H4 (cell line): ENCODE measurements around the gene COBLL1. TPM values are rescaled to one million over a fixed set of nuclear protein-coding genes. Genes with fewer than 3 reads are reported as not detected.

Experiments
- DNase-seq: peaks from one replicate; pipeline ENCODE4 v3.0.0-alpha.2; 2015; ENCODE audit warnings: low spot score
- total RNA-seq: library from RNA; depleted of rRNA; stranded (reverse); fragments of >200 nt; shearing (Covaris generic); gene quantifications from 2 replicates; pipeline ENCODE4 v1.2.3, GENCODE V29; 2014

COBLL1 gene
- total RNA-seq, 1 experiment from 2014 or later, result 15.8 TPM

DNA sequence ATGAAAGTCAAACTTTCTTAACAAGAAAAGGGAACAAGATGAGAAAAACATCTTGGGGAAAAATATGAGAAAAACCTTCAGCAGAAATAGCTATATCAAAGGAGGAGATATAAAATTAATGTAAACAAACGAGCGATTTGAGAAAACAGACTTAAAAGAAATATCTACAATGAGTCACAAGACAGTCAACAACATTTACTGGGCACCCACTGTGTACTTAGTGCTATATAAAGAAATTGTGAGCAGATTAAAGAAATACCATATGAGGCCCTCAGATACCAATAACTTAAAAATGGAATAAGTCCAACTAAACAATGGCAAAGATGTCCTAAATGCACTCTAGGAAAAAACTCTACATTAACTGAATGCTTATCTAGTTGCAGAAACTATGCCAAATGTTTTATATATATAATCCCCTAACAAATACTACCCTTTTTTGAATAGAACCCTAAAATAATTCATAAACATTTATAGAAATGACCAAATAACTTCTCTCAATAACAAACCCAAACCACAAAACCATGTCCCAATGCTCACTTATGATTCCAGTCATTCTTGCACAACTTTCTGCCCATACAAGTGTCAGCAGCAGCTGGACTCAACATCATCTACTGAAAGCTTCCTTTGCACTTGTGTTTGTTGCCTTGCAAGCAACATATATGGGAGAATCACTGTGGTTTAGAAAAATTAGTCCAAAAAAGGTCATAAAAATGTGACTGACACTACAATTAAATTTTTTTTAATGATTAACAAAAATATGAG, 83.5 kb downstream of the COBLL1 start:
- peak; percentile 54 for DNase-seq

DNA sequence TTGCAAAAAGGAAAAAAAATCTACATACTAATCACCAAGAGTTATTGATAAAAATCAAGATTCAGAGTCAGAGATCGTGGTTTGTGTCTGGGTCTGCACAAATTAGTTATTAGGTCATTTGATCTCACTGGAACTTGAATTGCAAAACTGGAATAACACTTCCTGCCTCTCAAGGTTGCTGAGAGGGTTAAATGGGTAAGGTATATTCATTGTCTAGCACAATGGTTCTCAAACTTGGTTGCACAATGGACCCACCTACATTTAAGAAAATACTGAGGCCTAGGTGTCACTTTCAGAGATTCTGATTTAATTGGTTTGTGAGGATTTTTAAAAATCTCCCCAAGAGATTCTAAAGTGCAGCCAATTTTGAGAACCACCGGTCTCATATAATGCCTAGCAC, 84.8 kb downstream of the COBLL1 start:
- no peak for DNase-seq

DNA sequence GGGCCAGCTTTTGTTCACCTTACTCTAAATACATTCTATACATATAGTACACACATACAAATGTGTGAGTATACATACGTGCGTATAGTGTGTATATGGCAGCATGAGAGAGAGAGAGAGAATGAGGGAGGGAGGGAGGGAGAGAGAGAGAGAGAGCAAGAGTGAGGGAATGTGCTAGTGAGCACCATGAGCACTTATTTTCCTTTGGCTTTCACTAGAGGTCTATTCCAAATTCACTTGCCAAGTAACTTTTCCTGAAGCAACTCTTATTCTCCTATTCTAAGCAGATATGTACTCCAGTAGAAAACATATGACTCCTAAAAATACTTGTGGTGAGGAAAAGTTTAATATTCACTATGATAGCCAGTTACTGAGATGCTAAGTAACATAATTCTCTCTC, 85.7 kb downstream of the COBLL1 start:
- DNase-seq, result no peak

DNA sequence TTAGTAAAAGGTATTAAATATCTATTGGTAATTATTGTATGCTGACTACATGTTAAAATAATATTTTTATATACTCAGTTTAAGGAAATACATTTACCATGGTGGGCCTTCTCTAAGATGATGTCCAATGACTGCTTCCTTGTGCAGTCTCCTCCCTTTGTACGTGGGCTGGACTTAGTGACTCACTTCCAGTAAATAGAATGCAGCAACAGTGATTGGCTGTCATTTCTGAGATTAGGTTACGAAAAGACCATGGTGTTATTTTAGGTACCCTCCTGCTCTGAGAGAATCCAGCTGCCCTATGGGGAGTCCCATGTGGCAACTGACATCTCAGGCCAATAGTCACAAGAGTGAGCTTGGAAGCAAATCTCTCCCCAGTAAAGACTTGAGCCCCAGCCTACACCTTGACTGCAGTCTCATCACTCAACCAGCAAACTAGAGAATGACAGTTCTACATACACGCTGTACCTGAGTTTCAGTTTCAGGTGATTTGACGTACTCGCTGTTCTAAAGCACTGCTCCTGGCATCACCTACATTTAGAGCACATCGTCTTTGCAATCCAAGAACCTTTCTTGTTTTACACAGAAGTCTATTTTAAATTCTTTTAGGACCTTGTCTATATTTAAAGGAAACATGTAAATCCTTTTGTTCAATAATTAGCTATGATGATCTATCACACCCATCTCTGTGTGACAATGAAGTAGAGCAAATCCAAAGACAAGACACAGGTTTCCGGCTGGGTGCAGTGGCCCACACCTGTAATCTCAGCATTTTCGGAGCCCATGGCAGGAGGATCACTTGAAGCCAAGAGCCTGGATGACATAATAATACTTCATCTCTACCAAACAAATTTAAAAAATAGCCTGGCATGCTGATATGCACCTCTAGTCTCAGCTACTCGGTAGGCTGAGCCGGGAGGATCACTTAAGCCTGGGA, 87.2 kb downstream of the COBLL1 start:
- DNase-seq, result no peak

DNA sequence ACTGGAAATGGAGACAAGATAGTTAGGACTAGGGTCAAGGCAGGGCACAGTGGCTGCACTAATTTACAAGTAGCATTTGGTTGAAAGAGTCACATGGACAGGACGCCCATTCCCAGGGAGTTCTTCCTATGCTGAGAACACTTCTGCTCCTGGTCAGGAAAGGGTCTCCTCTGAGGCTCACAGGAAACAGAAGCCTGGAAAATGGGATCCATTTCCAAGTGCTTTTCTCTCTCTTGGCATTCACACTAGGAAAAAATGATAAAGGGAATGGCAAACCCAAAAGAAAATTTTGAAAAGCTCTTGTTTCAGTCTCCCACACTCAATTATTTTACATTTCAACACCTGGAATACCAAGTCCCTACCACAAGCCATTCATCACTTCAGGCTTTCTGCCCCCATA, 88.7 kb downstream of the COBLL1 start:
- DNase-seq, result no peak

DNA sequence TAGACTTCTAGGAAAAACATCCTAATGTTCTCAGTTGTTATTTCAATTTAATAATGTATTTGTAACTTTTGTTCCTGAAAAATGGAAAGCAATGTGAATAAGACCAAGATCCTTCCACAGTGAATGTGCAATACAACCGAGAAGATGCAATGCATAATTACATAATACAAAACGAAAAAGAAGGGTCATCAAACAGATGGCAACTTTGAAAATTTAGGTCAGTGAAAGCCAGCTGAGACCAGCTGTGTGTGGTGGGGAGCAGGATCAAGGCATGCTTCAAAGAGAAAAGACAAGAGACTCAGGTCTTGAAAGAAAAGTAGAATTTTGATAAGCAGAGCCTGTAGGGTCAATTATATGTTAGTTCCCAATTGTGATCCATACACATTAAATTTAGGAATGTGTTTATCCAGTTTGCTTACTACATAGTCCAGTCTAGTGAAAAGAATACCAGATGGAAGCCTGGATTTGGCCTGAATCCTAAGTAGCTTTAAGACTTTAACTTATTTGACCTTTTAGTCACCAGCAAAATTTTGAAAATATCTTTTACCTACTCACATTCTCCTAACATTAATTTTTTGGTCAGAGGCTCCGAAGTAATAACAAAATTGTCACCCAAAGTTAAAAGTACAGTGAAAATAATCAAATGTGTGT, 93.7 kb downstream of the COBLL1 start:
- DNase-seq, result no peak

DNA sequence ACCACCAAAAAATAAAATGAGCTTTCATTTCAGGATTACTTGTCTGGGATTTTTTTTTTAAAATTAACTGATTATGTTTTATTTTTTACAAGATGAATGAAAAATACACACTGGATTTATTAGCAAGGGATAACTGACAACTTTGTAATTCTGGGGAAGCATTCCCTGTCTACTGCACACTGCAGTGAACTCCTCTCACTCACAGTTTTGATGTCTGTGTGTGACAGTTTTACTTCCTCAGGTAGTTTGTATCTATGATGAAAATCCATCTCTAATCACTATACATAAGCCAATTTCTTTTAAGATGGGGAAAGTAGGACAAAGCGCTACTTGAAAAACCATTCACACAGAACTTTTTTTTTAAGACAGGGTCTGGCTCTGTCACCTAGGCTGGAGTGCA, 94.5 kb downstream of the COBLL1 start:
- no peak for DNase-seq

DNA sequence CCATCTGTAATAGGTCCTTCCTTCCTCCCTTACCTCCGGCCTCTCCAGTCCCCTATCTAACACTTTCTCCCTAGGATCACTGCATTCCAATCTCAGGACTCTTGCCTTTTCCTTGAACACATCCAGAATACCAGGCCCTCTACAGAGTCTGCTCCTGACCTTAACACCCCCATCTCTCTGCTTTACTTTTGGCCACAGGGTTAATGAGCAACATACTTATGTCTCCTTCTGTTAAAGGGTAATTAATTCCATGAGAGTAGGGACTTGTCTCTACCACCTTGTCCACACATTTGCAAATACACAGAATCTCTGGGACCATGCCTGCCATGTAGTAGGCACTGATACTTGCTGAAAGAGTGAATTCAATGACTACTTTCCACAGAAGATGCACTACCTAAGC, 94.9 kb downstream of the COBLL1 start:
- DNase-seq, result no peak

DNA sequence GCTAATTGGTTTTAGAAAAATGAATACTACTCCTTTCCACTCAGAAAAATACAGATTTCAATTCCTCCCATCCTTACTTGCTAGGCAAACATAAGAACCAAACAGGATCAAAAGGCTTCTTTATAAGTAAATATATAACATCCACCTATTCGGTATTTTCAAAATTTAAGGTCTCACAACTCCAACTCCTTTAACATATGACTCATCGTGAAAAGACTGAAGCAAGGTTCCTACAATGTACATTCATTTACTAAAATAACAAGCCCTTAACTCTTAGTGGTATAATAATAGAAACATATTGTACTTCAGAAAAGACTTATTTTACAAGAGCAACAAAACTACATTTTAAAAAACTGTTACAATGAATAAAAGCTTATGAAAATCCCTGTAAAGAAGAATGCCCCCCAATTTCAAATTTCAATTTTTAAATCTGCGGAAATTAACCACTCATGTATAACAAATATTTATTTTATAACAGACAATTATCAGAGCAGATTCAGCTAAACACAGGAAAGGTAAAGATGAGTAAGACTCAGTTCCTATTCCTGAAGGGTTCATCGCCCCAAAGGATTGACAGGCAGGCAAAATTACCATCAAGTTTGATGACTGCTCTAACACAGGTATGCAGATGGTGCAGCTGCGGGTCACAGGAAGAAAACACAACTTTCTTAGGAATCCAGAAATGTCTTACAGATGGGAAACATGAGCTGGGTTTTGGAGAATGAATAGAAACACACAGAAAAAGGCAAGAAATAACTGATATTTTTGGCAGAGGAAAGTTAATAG, 96.4 kb downstream of the COBLL1 start:
- no peak for DNase-seq

DNA sequence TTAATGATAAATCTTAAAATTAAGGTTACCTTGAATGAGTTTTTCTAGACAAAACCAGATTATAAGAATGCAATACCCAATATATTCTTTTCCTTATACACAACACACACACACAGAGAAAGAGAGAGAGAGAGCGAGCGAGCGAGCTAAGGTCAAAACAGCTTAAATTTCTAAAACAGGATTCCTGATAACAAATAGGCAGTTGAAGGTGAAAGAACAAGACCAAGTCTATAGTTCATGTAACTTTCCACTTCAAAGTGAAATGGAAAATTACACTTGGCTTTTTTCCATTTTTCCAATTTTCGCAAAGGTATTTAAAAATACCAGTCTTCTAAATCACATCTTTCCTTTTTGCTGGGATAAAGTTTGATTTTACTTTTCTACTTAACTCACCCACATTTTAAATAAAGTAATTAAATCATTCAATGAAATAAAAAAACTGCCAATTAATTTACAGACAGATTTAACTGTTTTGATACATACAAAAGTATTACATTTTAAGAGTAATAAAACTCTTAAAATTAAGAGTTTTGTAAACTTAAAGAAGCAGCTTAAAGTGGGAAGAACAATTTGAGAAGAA, 98.8 kb downstream of the COBLL1 start:
- DNase-seq, result no peak

DNA sequence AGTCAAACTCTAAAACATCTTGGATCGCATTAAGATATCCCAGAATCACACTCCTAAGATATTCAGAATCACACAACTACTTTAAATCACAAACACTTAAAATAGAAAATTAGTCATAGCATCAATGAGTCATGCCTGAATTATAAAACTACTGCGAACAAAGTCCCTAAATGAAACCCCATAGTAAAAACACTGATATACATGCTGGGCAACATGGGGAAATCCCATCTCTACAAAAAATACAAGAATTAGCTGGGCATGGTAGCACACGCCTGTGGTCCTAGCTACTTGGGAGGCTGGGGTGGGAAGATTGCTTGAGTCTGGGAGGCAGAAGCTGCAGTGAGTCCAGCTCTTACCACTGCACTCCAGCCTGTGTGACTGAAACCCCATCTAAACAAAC, 101.7 kb downstream of the COBLL1 start:
- peak; percentile 37 for DNase-seq

DNA sequence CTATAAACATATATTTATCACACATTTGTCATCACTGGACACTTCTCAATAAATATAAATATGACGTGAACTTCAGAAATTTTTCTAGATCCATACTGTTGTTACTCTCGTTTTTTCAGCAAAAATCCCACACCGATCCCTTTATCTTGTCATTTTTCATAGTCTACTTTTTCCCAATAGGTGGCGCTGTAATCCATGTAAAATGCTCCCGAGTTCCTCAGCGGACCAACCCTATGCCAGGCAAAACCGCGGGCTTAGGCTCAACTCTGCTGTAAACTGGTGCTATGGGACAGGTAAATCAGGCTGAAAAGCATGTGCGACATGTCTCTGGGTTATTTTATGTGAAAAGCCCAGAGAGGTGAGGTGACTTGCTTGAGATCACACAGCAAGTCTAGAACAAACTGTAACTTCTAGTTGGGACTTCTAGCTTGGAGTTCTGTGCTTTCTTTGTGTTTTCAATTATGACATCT, 104.0 kb downstream of the COBLL1 start:
- peak; percentile 76 for DNase-seq

DNA sequence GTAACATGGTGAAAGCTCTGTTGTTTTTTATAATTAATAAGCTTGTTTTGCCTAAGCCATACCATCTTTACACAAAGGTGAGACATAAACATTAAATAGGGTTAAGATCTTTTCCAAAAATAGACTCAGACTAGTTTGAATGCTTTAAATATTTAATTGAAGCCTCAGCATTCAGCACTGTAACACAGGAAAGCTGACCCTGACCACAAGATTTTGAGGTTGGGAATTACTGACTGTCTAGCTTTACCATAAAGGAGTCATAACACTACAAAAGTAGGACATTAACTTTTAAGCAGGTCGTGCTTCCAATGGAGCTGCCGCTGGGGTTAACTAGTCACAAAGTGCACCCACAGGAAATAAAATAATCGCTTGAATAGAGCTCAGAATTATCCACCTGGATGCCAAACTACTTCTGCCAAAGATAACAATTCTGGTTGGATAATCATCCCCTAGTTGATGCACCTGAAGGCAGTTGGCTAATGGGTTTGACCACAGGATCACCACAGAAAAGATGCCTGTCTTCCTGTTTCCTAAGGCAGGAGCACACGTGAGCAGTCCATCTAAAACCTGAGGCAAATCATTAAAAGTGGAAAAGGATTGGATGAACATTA, 106.2 kb downstream of the COBLL1 start:
- DNase-seq, result peak; percentile 13

DNA sequence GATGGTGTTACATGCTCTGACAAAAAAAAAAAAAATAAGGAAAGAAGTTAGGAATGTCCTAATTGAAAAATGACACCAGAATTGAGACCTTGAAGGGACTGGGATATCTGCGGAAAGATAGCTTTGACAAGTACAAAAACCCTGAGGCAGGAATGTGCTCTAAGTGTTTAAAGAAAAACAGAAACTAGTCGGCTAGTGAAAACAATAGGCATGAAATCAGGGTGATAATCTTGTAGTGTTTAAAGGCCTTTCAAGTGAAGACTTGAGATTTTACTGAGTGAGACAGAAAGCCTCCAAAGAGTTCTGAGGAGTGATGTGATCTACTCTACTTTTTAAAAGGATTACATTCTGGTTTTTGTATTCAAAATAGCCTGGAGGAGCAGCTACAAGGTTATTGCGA, 107.4 kb downstream of the COBLL1 start:
- no peak for DNase-seq

DNA sequence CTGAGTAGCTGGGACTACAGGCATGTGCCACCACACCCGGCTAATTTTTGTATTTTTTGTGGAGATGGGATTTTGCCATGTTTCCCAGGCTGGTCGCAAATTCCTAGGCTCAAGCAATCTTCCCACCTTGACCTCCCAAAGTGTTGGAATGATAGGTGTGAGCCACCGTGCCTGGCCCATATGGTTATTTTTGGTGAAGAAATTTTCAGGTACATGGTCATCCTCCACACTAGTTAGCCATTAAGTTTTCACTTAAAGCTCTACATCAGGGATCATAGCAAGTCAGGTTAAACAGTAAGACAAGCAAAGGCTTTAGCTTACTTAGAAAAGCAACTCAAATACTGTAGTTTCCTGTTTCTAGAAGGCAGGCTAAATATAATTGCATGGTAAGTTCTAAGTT, 116.1 kb downstream of the COBLL1 start:
- DNase-seq, result no peak

DNA sequence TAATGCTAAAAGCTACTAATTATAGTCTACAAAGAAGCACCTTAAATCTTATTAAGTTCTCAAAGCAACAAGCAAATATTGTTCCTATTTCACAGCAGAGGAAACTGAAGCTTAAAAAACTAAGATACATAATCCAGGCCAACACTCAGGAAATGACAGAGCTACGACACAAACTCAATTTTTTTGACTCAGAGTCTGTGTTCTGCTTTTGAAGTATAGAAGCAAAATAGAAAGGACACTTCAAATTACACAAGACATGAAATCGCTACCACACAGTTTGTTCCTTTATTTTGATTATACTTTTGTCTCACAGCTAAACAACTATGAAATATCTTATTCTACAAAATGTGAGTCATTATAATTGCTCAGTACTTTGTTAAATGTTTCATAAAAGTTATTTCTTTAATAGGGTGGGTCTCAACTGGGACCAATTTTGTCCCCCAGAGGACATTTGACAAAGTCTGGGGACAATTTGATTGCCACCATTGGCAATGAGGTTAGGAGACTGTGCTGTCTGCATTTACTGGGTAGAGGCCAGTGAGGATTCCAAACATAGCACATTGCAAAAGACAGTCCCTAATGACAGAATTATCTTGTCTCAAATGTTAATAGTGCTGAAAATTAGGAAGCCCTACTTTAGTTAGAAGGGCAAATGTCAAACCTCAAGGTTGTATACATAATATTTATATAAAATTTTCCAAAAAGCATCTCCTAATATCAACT, 118.8 kb downstream of the COBLL1 start:
- DNase-seq, result no peak

DNA sequence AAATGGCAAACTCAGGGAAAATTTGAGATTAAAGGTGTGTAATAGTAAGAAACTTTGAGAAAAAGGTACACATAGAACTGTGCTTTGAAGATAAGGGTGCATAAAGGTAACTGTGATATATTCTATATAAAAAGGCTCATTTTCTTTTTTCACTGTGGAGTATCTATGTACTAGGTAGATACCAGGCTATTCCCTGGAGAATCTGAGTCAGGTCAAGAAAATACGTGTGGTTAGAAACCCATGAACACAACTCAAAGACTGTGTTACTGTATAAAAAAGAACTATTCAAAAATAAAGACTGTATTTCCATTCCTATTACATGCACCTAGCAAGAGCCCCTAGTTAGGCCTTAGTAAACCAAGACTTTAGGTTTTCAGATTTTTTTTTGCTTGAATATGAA, 120.2 kb downstream of the COBLL1 start:
- no peak for DNase-seq

DNA sequence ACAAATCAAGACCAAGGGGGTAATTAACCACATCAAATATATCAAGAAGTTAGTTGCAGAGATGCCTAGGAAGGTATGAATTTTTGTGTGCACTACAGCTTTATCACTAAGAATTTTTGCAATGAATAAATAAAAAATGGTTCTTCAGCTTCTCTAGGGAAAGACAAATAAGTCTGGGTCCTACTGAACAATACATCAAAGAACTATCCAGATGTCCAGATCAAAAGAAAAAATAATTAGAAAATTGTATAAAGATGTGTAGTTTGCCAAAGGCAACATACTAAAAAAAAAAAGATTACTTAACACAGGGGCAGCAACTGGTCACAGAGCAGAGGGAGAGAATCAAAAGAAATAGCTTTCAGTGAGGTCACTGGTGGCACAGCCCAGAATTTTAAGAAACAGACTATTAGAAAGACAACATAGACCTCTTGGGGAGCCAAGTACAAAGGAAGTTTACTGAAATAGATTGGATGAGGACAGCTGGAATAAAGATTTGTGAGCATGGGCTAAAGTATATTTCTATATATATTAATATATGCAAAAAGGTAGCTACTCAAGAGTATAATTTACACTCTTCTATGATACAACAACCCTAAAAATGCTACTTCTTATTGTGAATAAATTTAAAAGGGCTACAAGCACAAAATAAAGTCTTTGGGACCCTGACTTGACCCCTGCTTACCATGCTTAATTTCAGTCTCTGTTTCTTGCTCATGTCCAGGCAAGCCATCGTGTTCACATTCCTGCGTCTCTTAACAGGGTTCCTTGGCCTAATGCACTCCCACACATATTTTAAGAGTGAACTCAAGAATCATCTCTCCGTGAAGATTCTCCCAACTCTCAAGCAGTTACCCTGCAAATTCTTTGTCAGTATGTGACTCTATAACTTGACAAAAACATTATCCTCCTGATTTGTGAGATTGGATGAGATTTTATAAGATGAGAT, 121.4 kb downstream of the COBLL1 start:
- DNase-seq, result no peak
